Liver (tissue), 3 donors: ENCODE measurements around the gene DPP7.

Source experiments
- CTCF ChIP-seq: fragments of 150-350 bp; IDR thresholded peaks from 2 replicates; pipeline ENCODE4 v1.5.1; 2017; ENCODE audit warnings: improper control_type of control experiment, low read depth, low read length; ENCODE audit not compliant: missing input control
- EGR1 ChIP-seq, 2 donors: IDR thresholded peaks; 2 replicates each; pipeline ENCODE4 v1.6.1; 2016 to 2018; ENCODE audit warnings: antibody characterized with exemption in 2 of 2, low read depth in 2 of 2
- FOXA1 ChIP-seq: IDR thresholded peaks from 2 replicates; pipeline ENCODE4 v1.6.1; 2016; ENCODE audit warnings: antibody characterized with exemption
- FOXA2 ChIP-seq: IDR thresholded peaks from 2 replicates; pipeline ENCODE4 v1.6.1; 2016; ENCODE audit warnings: antibody characterized with exemption
- GABPA ChIP-seq, 2 donors: IDR thresholded peaks in 1 of 2; conservative IDR thresholded peaks in 1 of 2; 2 replicates each; pipeline ENCODE4 v1.6.1; 2016; ENCODE audit warnings: antibody characterized with exemption in 2 of 2, mild to moderate bottlenecking in 1 of 2, moderate library complexity in 1 of 2
- HNF4A ChIP-seq, 2 donors: conservative IDR thresholded peaks; 2 replicates each; pipeline ENCODE4 v1.6.1; 2016; ENCODE audit warnings: antibody characterized with exemption in 2 of 2, mild to moderate bottlenecking in 2 of 2
- JUND ChIP-seq, 2 donors: IDR thresholded peaks; 2 replicates each; pipeline ENCODE4 v1.6.1; 2016; ENCODE audit warnings: antibody characterized with exemption in 2 of 2
- NR2F2 ChIP-seq: IDR thresholded peaks from 2 replicates; pipeline ENCODE4 v1.6.1; 2016; ENCODE audit warnings: antibody characterized with exemption
- RAD21 ChIP-seq, 2 donors: IDR thresholded peaks; 2 replicates each; pipeline ENCODE4 v1.6.1; 2016; ENCODE audit warnings: antibody characterized with exemption in 2 of 2, mild to moderate bottlenecking in 2 of 2
- RXRA ChIP-seq, 2 donors: IDR thresholded peaks; 2 replicates each; pipeline ENCODE4 v1.6.1; 2017 to 2018; ENCODE audit warnings: antibody characterized with exemption in 2 of 2, mild to moderate bottlenecking in 1 of 2
- TAF1 ChIP-seq: conservative IDR thresholded peaks from 2 replicates; pipeline ENCODE4 v1.6.1; 2016; ENCODE audit warnings: antibody characterized with exemption, mild to moderate bottlenecking
- YY1 ChIP-seq: IDR thresholded peaks from 2 replicates; pipeline ENCODE4 v1.6.1; 2016; ENCODE audit warnings: antibody characterized with exemption, mild to moderate bottlenecking
- TF ChIP-seq, protein P1 (sequence below): IDR thresholded peaks from 2 replicates; pipeline ENCODE4 v1.6.1; 2016; ENCODE audit warnings: antibody characterized with exemption
- TF ChIP-seq, protein P2 (sequence below): IDR thresholded peaks from 2 replicates; pipeline ENCODE4 v1.6.1; 2016; ENCODE audit warnings: antibody characterized with exemption
- donor health status: healthy.
- donor health status: healthy.

- TF ChIP-seq CTCF: no peak
- TF ChIP-seq NR2F2: no peak
- no peak for TF ChIP-seq GABPA (IDR thresholded peaks at IDR 0.05 in 1 of 2, conservative IDR thresholded peaks at IDR 0.05 in 1 of 2)
- TF ChIP-seq FOXA1: no peak
- no peak for TF ChIP-seq YY1
- no peak for TF ChIP-seq JUND (IDR thresholded peaks at IDR 0.05)
- TF ChIP-seq RAD21 (IDR thresholded peaks at IDR 0.05): no peak
- no peak for TF ChIP-seq RXRA (IDR thresholded peaks at IDR 0.05)
- TF ChIP-seq, protein P1, sequence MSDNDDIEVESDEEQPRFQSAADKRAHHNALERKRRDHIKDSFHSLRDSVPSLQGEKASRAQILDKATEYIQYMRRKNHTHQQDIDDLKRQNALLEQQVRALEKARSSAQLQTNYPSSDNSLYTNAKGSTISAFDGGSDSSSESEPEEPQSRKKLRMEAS: no peak
- TF ChIP-seq, protein P2, sequence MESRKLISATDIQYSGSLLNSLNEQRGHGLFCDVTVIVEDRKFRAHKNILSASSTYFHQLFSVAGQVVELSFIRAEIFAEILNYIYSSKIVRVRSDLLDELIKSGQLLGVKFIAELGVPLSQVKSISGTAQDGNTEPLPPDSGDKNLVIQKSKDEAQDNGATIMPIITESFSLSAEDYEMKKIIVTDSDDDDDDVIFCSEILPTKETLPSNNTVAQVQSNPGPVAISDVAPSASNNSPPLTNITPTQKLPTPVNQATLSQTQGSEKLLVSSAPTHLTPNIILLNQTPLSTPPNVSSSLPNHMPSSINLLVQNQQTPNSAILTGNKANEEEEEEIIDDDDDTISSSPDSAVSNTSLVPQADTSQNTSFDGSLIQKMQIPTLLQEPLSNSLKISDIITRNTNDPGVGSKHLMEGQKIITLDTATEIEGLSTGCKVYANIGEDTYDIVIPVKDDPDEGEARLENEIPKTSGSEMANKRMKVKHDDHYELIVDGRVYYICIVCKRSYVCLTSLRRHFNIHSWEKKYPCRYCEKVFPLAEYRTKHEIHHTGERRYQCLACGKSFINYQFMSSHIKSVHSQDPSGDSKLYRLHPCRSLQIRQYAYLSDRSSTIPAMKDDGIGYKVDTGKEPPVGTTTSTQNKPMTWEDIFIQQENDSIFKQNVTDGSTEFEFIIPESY: no peak
- TF ChIP-seq TAF1: no peak
- no peak for TF ChIP-seq HNF4A (conservative IDR thresholded peaks at IDR 0.05)
- TF ChIP-seq FOXA2: no peak
- no peak for TF ChIP-seq EGR1 (IDR thresholded peaks at IDR 0.05; ENCODE audit: low read depth in 2 of 2)
Measured at GRCh38 chr9:137117269-137117731, 2.8 kb upstream of the DPP7 start.
